Peyer's patch (tissue), 4 donors: ENCODE measurements around the gene CLEC12A.

Source experiments
- POLR2A ChIP-seq, 2 donors: fragments of 450-650 bp; IDR thresholded peaks; one replicate each; pipeline ENCODE4 v1.5.1; 2017; ENCODE audit warnings: antibody characterized with exemption in 2 of 2, mild to moderate bottlenecking in 2 of 2, moderate library complexity in 2 of 2
- TF ChIP-seq, protein P1 (sequence below), 6 experiments: fragments of 450-650 bp in 4 of 6; fragments of 200-600 bp in 2 of 6; sonication (generic) in 1 of 6; IDR thresholded peaks; one replicate each; pipeline ENCODE4 v1.5.1; 2017 to 2019; ENCODE audit warnings: antibody characterized with exemption in 6 of 6, mild to moderate bottlenecking in 3 of 6, moderate library complexity in 1 of 6

DNA sequence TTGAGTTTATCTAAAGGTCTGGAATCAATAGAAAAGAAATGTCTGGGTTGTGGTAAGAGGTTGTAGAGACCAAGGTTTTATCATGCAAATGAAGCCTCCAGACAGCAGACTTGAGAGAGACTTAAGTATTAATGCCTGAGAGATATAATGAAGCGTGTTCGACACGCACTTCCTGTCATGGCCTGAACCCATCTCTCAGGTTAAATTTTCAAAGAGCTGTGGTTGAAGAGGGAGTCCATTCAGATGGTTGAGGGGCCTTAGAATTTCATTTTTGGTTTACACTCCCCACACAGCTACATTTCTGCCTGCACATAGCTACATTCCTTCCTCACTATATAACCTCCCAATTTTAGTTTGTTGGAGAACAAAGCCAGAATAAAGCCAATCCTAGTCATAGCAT lies 10.1 kb upstream of the CLEC12A start:
- TF ChIP-seq POLR2A (IDR thresholded peaks at IDR 0.05): no peak
- TF ChIP-seq, protein P1, sequence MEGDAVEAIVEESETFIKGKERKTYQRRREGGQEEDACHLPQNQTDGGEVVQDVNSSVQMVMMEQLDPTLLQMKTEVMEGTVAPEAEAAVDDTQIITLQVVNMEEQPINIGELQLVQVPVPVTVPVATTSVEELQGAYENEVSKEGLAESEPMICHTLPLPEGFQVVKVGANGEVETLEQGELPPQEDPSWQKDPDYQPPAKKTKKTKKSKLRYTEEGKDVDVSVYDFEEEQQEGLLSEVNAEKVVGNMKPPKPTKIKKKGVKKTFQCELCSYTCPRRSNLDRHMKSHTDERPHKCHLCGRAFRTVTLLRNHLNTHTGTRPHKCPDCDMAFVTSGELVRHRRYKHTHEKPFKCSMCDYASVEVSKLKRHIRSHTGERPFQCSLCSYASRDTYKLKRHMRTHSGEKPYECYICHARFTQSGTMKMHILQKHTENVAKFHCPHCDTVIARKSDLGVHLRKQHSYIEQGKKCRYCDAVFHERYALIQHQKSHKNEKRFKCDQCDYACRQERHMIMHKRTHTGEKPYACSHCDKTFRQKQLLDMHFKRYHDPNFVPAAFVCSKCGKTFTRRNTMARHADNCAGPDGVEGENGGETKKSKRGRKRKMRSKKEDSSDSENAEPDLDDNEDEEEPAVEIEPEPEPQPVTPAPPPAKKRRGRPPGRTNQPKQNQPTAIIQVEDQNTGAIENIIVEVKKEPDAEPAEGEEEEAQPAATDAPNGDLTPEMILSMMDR (IDR thresholded peaks at IDR 0.05): no peak
